ENCODE measurements around the gene ALX4.

DNA sequence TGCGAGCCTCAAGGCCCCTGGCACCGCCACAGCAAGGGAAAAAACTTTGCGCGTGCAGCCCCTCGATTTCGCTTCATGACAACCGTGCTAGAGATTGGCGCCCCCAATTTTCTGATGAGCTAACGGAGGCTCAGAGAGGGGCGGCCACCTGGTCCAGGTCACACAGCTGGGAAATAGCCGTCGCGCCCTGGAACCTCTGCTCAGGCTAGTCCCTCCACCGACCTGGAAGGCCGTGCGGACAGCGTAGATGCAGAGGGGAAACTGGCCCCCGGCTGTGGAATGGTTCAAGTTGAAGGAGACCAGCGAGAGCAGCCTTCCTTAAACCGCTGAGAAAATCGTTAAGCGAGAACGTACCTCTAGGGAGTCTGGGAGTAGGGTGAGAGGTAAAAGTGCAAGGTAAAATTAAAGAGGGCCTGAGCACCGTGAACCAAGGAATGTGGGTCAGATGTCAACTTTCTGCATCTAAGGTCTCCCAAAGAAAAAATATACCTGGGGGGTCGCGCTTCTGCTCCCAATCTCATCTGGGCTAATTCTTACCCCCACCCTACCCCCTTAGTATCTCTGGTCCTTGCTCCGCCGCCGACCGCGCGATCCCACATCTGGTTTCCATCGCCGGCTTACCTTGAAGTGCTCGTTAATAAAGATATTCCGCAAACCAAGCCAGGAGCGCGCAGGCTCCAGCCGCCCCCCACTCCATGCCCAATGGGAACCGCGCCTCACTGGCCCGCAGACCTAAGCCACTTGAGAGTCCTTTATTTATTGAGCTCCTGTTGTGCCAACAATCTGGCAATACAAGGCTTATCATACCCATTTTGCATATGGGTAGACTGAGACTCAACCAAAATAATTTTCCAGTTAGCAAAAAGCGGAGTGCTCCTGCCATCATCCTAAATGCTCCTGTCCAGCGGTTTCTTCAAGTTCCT is 1.7 kb upstream of the ALX4 start:
- TF ChIP-seq, protein P1, sequence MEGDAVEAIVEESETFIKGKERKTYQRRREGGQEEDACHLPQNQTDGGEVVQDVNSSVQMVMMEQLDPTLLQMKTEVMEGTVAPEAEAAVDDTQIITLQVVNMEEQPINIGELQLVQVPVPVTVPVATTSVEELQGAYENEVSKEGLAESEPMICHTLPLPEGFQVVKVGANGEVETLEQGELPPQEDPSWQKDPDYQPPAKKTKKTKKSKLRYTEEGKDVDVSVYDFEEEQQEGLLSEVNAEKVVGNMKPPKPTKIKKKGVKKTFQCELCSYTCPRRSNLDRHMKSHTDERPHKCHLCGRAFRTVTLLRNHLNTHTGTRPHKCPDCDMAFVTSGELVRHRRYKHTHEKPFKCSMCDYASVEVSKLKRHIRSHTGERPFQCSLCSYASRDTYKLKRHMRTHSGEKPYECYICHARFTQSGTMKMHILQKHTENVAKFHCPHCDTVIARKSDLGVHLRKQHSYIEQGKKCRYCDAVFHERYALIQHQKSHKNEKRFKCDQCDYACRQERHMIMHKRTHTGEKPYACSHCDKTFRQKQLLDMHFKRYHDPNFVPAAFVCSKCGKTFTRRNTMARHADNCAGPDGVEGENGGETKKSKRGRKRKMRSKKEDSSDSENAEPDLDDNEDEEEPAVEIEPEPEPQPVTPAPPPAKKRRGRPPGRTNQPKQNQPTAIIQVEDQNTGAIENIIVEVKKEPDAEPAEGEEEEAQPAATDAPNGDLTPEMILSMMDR (IDR thresholded peaks at IDR 0.05; ENCODE audit: low read length): no peak
- no peak for TF ChIP-seq EZH2 (optimal IDR thresholded peaks at IDR 0.05; ENCODE audit: low read depth, low read length)

All from MM.1S (cell line).